Hepatocyte (in vitro differentiated cells): ENCODE measurements around the gene UNC119. TPM values are rescaled to one million over a fixed set of nuclear protein-coding genes. Genes with fewer than 3 reads are reported as not detected.

Experiments
- DNase-seq: peaks from one replicate; pipeline ENCODE4 v3.0.0-alpha.2; 2016; ENCODE audit warnings: low spot score
- H2AFZ ChIP-seq: fragments of 200-600 bp; sonication (generic); 2 replicates; pipeline ENCODE4 v1.6.0; 2016; ENCODE audit warnings: antibody characterized with exemption, mild to moderate bottlenecking
- H3K27ac ChIP-seq: fragments of 200-600 bp; sonication (generic); 2 replicates; pipeline ENCODE4 v1.5.1; 2016; ENCODE audit warnings: mild to moderate bottlenecking
- H3K27me3 ChIP-seq: fragments of 200-600 bp; sonication (generic); 2 replicates; pipeline ENCODE4 v1.6.1; 2016
- H3K36me3 ChIP-seq: fragments of 200-600 bp; sonication (generic); replicated peaks from 2 replicates; pipeline ENCODE4 v1.5.1; 2016; ENCODE audit warnings: low read depth; ENCODE audit not compliant: insufficient read depth
- H3K4me1 ChIP-seq: fragments of 200-600 bp; sonication (generic); 2 replicates; pipeline ENCODE4 v1.5.1; 2016; ENCODE audit warnings: mild to moderate bottlenecking, moderate library complexity; ENCODE audit not compliant: insufficient read depth
- H3K4me2 ChIP-seq: fragments of 200-600 bp; sonication (generic); 2 replicates; pipeline ENCODE4 v1.6.0; 2016
- H3K4me3 ChIP-seq: fragments of 200-600 bp; sonication (generic); 2 replicates; pipeline ENCODE4 v1.5.1; 2016; ENCODE audit warnings: mild to moderate bottlenecking
- H3K79me2 ChIP-seq: fragments of 200-600 bp; sonication (generic); 2 replicates; pipeline ENCODE4 v1.6.0; 2017; ENCODE audit warnings: mild to moderate bottlenecking
- H3K9me2 ChIP-seq: fragments of 200-600 bp; sonication (generic); replicated peaks from 2 replicates; pipeline ENCODE4 v1.6.0; 2017; ENCODE audit warnings: mild to moderate bottlenecking; ENCODE audit not compliant: insufficient read depth
- H3K9me3 ChIP-seq: fragments of 200-600 bp; sonication (generic); 2 replicates; pipeline ENCODE4 v1.5.1; 2016; ENCODE audit warnings: low read depth, mild to moderate bottlenecking
- H4K20me1 ChIP-seq: fragments of 200-600 bp; sonication (generic); 2 replicates; pipeline ENCODE4 v1.6.0; 2016; ENCODE audit warnings: mild to moderate bottlenecking; ENCODE audit not compliant: insufficient read depth, poor library complexity, severe bottlenecking
- CTCF ChIP-seq: fragments of 200-600 bp; sonication (generic); IDR thresholded peaks from 2 replicates; pipeline ENCODE4 v1.5.1; 2016; ENCODE audit warnings: antibody characterized with exemption, mild to moderate bottlenecking; ENCODE audit not compliant: poor library complexity
- EZH2 ChIP-seq: fragments of 200-600 bp; sonication (generic); IDR thresholded peaks from 2 replicates; pipeline ENCODE4 v1.6.1; 2016; ENCODE audit warnings: antibody characterized with exemption, mild to moderate bottlenecking, borderline replicate concordance
- EZH2phosphoT487 ChIP-seq: fragments of 200-600 bp; sonication (generic); IDR thresholded peaks from one replicate; pipeline ENCODE4 v1.6.1; 2018; ENCODE audit warnings: antibody characterized with exemption, mild to moderate bottlenecking, low read depth, moderate library complexity; ENCODE audit not compliant: unreplicated experiment, severe bottlenecking
- WGBS: methylation state at CpG from one replicate; pipeline ENCODE4 v1.1.6; 2016; ENCODE audit warnings: low lambda C conversion rate; ENCODE audit errors: missing lambda C conversion rate; 5-methylcytosine and 5-hydroxymethylcytosine counted together
- polyA plus RNA-seq: library from polyadenylated mRNA; unstranded; fragments of >200 nt; fragmentation: Nextera tagmentation; extraction: Ambion mirVana; gene quantifications from 2 replicates; pipeline ENCODE4 v1.2.1, GENCODE V29; 2016
- total RNA-seq: library from RNA; depleted of rRNA; stranded (reverse); fragments of >200 nt; gene quantifications from 2 replicates; pipeline ENCODE4 v1.2.3, GENCODE V29; 2014

The UNC119 gene
- total and polyA plus RNA-seq, 2 experiments from 2014 or later = 68.1 to 87.6 TPM

- no peak overlapping the region for H2AFZ ChIP-seq
- TF ChIP-seq EZH2phosphoT487 (no peak), EZH2 (no peak), CTCF (no peak)
- DNase-seq = no peak
- no peaks in the 10 kb centered on the region for H3K79me2 ChIP-seq
- H3K4me3 ChIP-seq = no peak overlapping the region
- H3K27me3 ChIP-seq = no peaks in the 10 kb centered on the region
- no peaks in the 10 kb centered on the region for H3K36me3 ChIP-seq
- H3K9me3 ChIP-seq = no peaks in the 10 kb centered on the region
- H3K9me2 ChIP-seq = no peaks in the 10 kb centered on the region
- no peaks in the 10 kb centered on the region for H4K20me1 ChIP-seq
- H3K4me2 ChIP-seq = no peak overlapping the region
- H3K27ac ChIP-seq = no peak overlapping the region
- peaks cover 5% of the 10 kb centered on the region for H3K4me1 ChIP-seq
- 79% methylated on average over 7 of the region's 7 CpGs for WGBS
These were observed 21.5 kb downstream of the UNC119 start for GRCh38 chr17:28530926-28531325.

DNA sequence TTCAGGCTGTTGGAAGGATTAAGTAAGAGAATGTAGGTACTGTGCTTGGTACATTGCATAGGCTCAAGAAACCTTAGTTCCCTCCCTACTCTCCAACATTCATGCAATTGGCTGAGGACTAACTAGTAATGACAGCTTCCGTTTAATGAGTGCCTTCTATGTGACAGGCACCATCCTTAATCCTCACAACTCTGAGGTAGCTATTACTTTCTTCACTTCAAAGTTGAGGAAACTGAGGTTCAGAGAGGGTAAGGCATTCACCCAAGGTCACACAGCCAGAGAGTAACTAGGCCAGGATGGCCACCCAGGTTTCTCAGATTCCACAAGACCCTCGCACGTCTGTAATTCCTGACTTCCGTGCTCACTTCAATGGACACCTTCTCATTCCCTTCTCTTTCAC lies 22.2 kb downstream of the UNC119 start:
- H3K27me3 ChIP-seq = no peaks in the 10 kb centered on the region
- no peak for DNase-seq
- H3K79me2 ChIP-seq = no peaks in the 10 kb centered on the region
- H3K4me3 ChIP-seq = no peak overlapping the region
- no peak overlapping the region for H3K4me2 ChIP-seq
- no peaks in the 10 kb centered on the region for H4K20me1 ChIP-seq
- no peak overlapping the region for H2AFZ ChIP-seq
- no peaks in the 10 kb centered on the region for H3K9me3 ChIP-seq
- TF ChIP-seq CTCF (no peak), EZH2phosphoT487 (no peak), EZH2 (no peak)
- no peak overlapping the region for H3K27ac ChIP-seq
- WGBS = 88% methylated on average over 4 of the region's 4 CpGs
- H3K36me3 ChIP-seq = no peaks in the 10 kb centered on the region
- H3K9me2 ChIP-seq = no peaks in the 10 kb centered on the region
- peaks cover 12% of the 10 kb centered on the region for H3K4me1 ChIP-seq

GRCh38 chr17:28529013-28529400 lies 23.4 kb downstream of the UNC119 start:
- Histone ChIP-seq H3K4me3 (no peak overlapping the region), H3K27ac (no peak overlapping the region), H3K27me3 (no peaks in the 10 kb centered on the region), H3K4me1 (peaks cover 20% of the 10 kb centered on the region), H3K9me3 (no peaks in the 10 kb centered on the region), H2AFZ (no peak overlapping the region), H3K36me3 (no peaks in the 10 kb centered on the region), H3K9me2 (no peaks in the 10 kb centered on the region), H3K79me2 (no peaks in the 10 kb centered on the region), H3K4me2 (no peak overlapping the region), H4K20me1 (no peaks in the 10 kb centered on the region)
- TF ChIP-seq EZH2 (no peak), CTCF (no peak)
- no peak for DNase-seq
- 80% methylated on average over 3 of the region's 3 CpGs for WGBS

- H4K20me1 ChIP-seq = no peaks in the 10 kb centered on the region
- no peaks in the 10 kb centered on the region for H3K9me3 ChIP-seq
- DNase-seq = peak; percentile 65
- H3K79me2 ChIP-seq = no peaks in the 10 kb centered on the region
- peaks cover 20% of the 10 kb centered on the region for H3K4me1 ChIP-seq
- TF ChIP-seq EZH2 (no peak), EZH2phosphoT487 (no peak), CTCF (no peak)
- no peaks in the 10 kb centered on the region for H3K36me3 ChIP-seq
- no peak overlapping the region for H3K4me3 ChIP-seq
- H3K27ac ChIP-seq = no peak overlapping the region
- no peaks in the 10 kb centered on the region for H3K9me2 ChIP-seq
- H3K27me3 ChIP-seq = no peaks in the 10 kb centered on the region
- no peak overlapping the region for H3K4me2 ChIP-seq
- 76% methylated on average over 9 of the region's 9 CpGs for WGBS
- H2AFZ ChIP-seq = no peak overlapping the region
These were observed 24.0 kb downstream of the UNC119 start for GRCh38 chr17:28528327-28529012.
